HEK293T (cell line): ENCODE results near the gene HIRIP3.

ENCODE experiments used
- CTCF ChIA-PET: fragments of 350-600 bp; formaldehyde crosslinking; extraction: SDS; loops from one replicate; lab custom pipeline; 2021; ENCODE audit warnings: antibody characterized with exemption, inconsistent platforms; lab: Yijun Ruan, JAX
- POLR2A ChIA-PET: fragments of 350-600 bp; formaldehyde crosslinking; extraction: SDS; loops from one replicate; lab custom pipeline; 2020; ENCODE audit warnings: antibody characterized with exemption, inconsistent platforms; lab: Yijun Ruan, JAX
- DNase-seq: peaks from one replicate; pipeline ENCODE4 v3.0.0; 2012; ENCODE audit warnings: mixed read lengths; ENCODE audit errors: extremely low spot score
- ARNT ChIP-seq: fragments of 450-650 bp; IDR thresholded peaks from 2 replicates; pipeline ENCODE4 v1.6.1; 2017; ENCODE audit warnings: mild to moderate bottlenecking
- BHLHE40 ChIP-seq: fragments of 450-650 bp; IDR thresholded peaks from 2 replicates; pipeline ENCODE4 v1.6.1; 2016; ENCODE audit warnings: mild to moderate bottlenecking, moderate library complexity, borderline replicate concordance
- CTBP1 ChIP-seq: fragments of 450-650 bp; IDR thresholded peaks from 2 replicates; pipeline ENCODE4 v1.6.1; 2016; ENCODE audit warnings: borderline replicate concordance
- ELF4 ChIP-seq: fragments of 450-650 bp; IDR thresholded peaks from 2 replicates; pipeline ENCODE4 v1.6.1; 2017; ENCODE audit warnings: antibody characterized with exemption
- FOXA1 ChIP-seq: fragments of 450-650 bp; IDR thresholded peaks from 2 replicates; pipeline ENCODE4 v1.6.1; 2016; ENCODE audit warnings: mild to moderate bottlenecking
- FOXK2 ChIP-seq: fragments of 450-650 bp; IDR thresholded peaks from 2 replicates; pipeline ENCODE4 v1.6.1; 2016; ENCODE audit warnings: mild to moderate bottlenecking
- FOXM1 ChIP-seq: fragments of 450-650 bp; IDR thresholded peaks from 2 replicates; pipeline ENCODE4 v1.6.1; 2017; ENCODE audit warnings: mild to moderate bottlenecking, borderline replicate concordance
- HDGF ChIP-seq: fragments of 450-650 bp; IDR thresholded peaks from 2 replicates; pipeline ENCODE4 v1.6.1; 2017; ENCODE audit warnings: antibody characterized with exemption, borderline replicate concordance
- L3MBTL2 ChIP-seq: fragments of 450-650 bp; conservative IDR thresholded peaks from 2 replicates; pipeline ENCODE4 v1.6.1; 2016; ENCODE audit warnings: mild to moderate bottlenecking
- LEF1 ChIP-seq: fragments of 450-650 bp; IDR thresholded peaks from 2 replicates; pipeline ENCODE4 v1.6.1; 2017; ENCODE audit warnings: mild to moderate bottlenecking, borderline replicate concordance
- NFRKB ChIP-seq: fragments of 450-650 bp; IDR thresholded peaks from 2 replicates; pipeline ENCODE4 v1.6.1; 2016; ENCODE audit warnings: mild to moderate bottlenecking, moderate library complexity
- PKNOX1 ChIP-seq: fragments of 450-650 bp; IDR thresholded peaks from 2 replicates; pipeline ENCODE4 v1.6.1; 2016
- SP1 ChIP-seq: fragments of 450-650 bp; IDR thresholded peaks from 2 replicates; pipeline ENCODE4 v1.6.1; 2017
- SUZ12 ChIP-seq: fragments of 450-650 bp; IDR thresholded peaks from 2 replicates; pipeline ENCODE4 v1.6.1; 2016; ENCODE audit warnings: mild to moderate bottlenecking
- TARDBP ChIP-seq: fragments of 450-650 bp; IDR thresholded peaks from 2 replicates; pipeline ENCODE4 v1.6.1; 2016
- ZNF384 ChIP-seq: fragments of 450-650 bp; IDR thresholded peaks from 2 replicates; pipeline ENCODE4 v1.6.1; 2016

The HIRIP3 gene

GRCh38 chr16:29999605-30000004 is 4.2 kb upstream of the HIRIP3 start:
- ChIA-PET CTCF (interaction anchor here (0.8 kb wide), 1 partner anchor 100 kb away, joined by 3 read pairs; the partner anchor contains the start of gene SEZ6L2), POLR2A (interaction anchor here (2.0 kb wide), 1 partner anchor 27 kb away, joined by 6 read pairs; the partner anchor contains the start of gene TAOK2)
- DNase-seq, result no peak
- no peak for TF ChIP-seq BHLHE40
- TF ChIP-seq FOXM1, result no peak
- TF ChIP-seq L3MBTL2, result no peak
- no peak for TF ChIP-seq CTBP1
- TF ChIP-seq FOXA1, result no peak
- TF ChIP-seq ZNF384, result no peak
- no peak for TF ChIP-seq NFRKB
- TF ChIP-seq TARDBP, result no peak
- no peak for TF ChIP-seq FOXK2
- TF ChIP-seq HDGF, result no peak
- no peak for TF ChIP-seq ARNT
- TF ChIP-seq ELF4, result no peak
- TF ChIP-seq SUZ12, result no peak
- TF ChIP-seq LEF1, result no peak
- TF ChIP-seq SP1, result no peak
- no peak for TF ChIP-seq PKNOX1

- ChIA-PET CTCF (interaction anchor here (0.5 kb wide), 1 partner anchor 599 kb away, joined by 3 read pairs; no protein-coding TSS in a partner anchor), POLR2A (interaction anchor here (0.9 to 1.2 kb wide), 4 partner anchors 10 to 53 kb away, joined by 3 to 5 read pairs (median 3); partner anchors contain the start of genes DOC2A and TAOK2)
- peak; percentile 49 for TF ChIP-seq L3MBTL2
- TF ChIP-seq ELF4, result no peak
- TF ChIP-seq ARNT, result no peak
- no peak for DNase-seq
Measured at GRCh38 chr16:29996766-29997250, 1.4 kb upstream of the HIRIP3 start.

- DNase-seq, result peak; percentile 100
- ChIA-PET POLR2A (interaction anchor here (0.9 to 5.9 kb wide), 21 partner anchors 8 to 178 kb away, joined by 3 to 74 read pairs (median 4); partner anchors contain the start of genes ASPHD1, DOC2A, KCTD13 and SEZ6L2), CTCF (interaction anchor here (0.5 kb wide), 3 partner anchors 8 to 949 kb away, joined by 3 to 7 read pairs (median 3); no protein-coding TSS in a partner anchor)
- no peak; the same call in 1 of the 2 replicates for TF ChIP-seq L3MBTL2
- peak; percentile 7 for TF ChIP-seq NFRKB
- TF ChIP-seq CTBP1, result no peak
- TF ChIP-seq ZNF384, result no peak
- TF ChIP-seq SP1, result no peak
- TF ChIP-seq ARNT, result no peak
- TF ChIP-seq ELF4, result peak; percentile 87
- no peak for TF ChIP-seq FOXM1
- TF ChIP-seq FOXA1, result no peak
- TF ChIP-seq LEF1, result no peak; the same call in 1 of the 2 replicates
- TF ChIP-seq TARDBP, result no peak
- TF ChIP-seq FOXK2, result no peak
- TF ChIP-seq PKNOX1, result no peak
- no peak for TF ChIP-seq BHLHE40
- peak; percentile 98 for TF ChIP-seq HDGF
- TF ChIP-seq SUZ12, result no peak
Measured at GRCh38 chr16:29995911-29996765, 721 bp upstream of the HIRIP3 start, which contains the start of gene INO80E. INO80E (plus strand) TSS chr16:29996241; CDS start chr16:29996311, 70 bp downstream.

- POLR2A ChIA-PET, result interaction anchor here (0.6 to 5.9 kb wide), 24 partner anchors 8 to 901 kb away, joined by 3 to 74 read pairs (median 4); partner anchors contain the start of genes ASPHD1, C16orf92, KCTD13 and SEZ6L2
Measured at GRCh38 chr16:29994600-29995323, 655 bp downstream of the HIRIP3 start.

GRCh38 chr16:29993903-29994599 is 1.4 kb downstream of the HIRIP3 start:
- TF ChIP-seq NFRKB (no peak), SUZ12 (no peak), FOXK2 (no peak), ARNT (no peak), CTBP1 (no peak), PKNOX1 (no peak), SP1 (no peak), FOXA1 (no peak), ELF4 (no peak), HDGF (no peak), FOXM1 (no peak)
- CTCF ChIA-PET, result interaction anchor here (0.7 to 2.6 kb wide), 3 partner anchors 21 to 50 kb away, joined by 3 to 7 read pairs (median 4); no protein-coding TSS in a partner anchor
- POLR2A ChIA-PET, result interaction anchor here (0.9 to 5.9 kb wide), 12 partner anchors 8 to 541 kb away, joined by 3 to 74 read pairs (median 4); partner anchors contain the start of genes KCTD13, SEZ6L2, TAOK2 and ZNF747
- no peak for DNase-seq

More at GRCh38 chr16:29994600-29995323, 655 bp downstream of the HIRIP3 start:
- CTCF ChIA-PET, result interaction anchor here (0.7 to 2.6 kb wide), 3 partner anchors 33 to 179 kb away, joined by 3 to 7 read pairs (median 4); partner anchors contain the start of gene PAGR1
- no peak for TF ChIP-seq ZNF384
- TF ChIP-seq HDGF, result 0 out of 2 replicates have a peak, but pooled peaks have one; percentile 33
- DNase-seq, result peak; percentile 79
